ENCODE measurements around the gene ZNF709.

- TF ChIP-seq CTCF (conservative IDR thresholded peaks at IDR 0.05 in 1 of 2, IDR thresholded peaks at IDR 0.05 in 1 of 2; ENCODE audit: extremely low read depth in 1 of 2, insufficient read depth in 1 of 2, low read depth in 1 of 2, low read length in 2 of 2) (no peak), EZH2 (IDR thresholded peaks at IDR 0.05; ENCODE audit: borderline replicate concordance, low read length) (no peak)
Measured at GRCh38 chr19:12425888-12426274, 58.7 kb downstream of the ZNF709 start.

All from mammary epithelial cell (primary cell).